Psoas muscle (tissue), 8 donors: ENCODE data around the gene CNTNAP2. TPM values are rescaled to one million over a fixed set of nuclear protein-coding genes. Genes with fewer than 3 reads are reported as not detected.

Experiments
- ATAC-seq, 4 donors: fragments of 200-7000 bp; cut with Tn5 transposase; one replicate each; pipeline ENCODE4 v1.9.1; 2020; ENCODE audit warnings: moderate library complexity in 3 of 4, mild to moderate bottlenecking in 2 of 4
- DNase-seq, 2 donors: peaks; one replicate each; pipeline ENCODE4 v3.0.0-alpha.2; 2020
- H3K27ac ChIP-seq: fragments of 200-600 bp; one replicate; pipeline ENCODE4 v1.8.0; 2022
- H3K27me3 ChIP-seq, 3 donors: fragments of 200-600 bp in 1 of 3; one replicate each; pipeline versions ENCODE4 v1.6.1 to v1.8.0; 2013 to 2022; ENCODE audit warnings: low read length in 2 of 3, mild to moderate bottlenecking in 2 of 3, moderate library complexity in 1 of 3; ENCODE audit not compliant: insufficient read depth in 3 of 3
- H3K36me3 ChIP-seq, 2 donors: fragments of 200-600 bp in 1 of 2; one replicate each; pipeline versions ENCODE4 v1.6.1 to v1.8.0; 2013 to 2022; ENCODE audit warnings: low read depth in 1 of 2, mild to moderate bottlenecking in 1 of 2, moderate library complexity in 1 of 2; ENCODE audit not compliant: insufficient read depth in 1 of 2
- H3K4me1 ChIP-seq: fragments of 200-600 bp; one replicate; pipeline ENCODE4 v1.8.0; 2022
- H3K4me3 ChIP-seq: fragments of 200-600 bp; one replicate; pipeline ENCODE4 v1.8.0; 2022; ENCODE audit warnings: mild to moderate bottlenecking
- H3K9me3 ChIP-seq: fragments of 200-600 bp; one replicate; pipeline ENCODE4 v1.8.0; 2022
- WGBS, 3 donors: extraction: QIAGEN DNeasy Blood & Tissue Kit; methylation state at CpG; one replicate each; pipeline versions ENCODE4 v1.1.6 to v1.1.7; 2013; 5-methylcytosine and 5-hydroxymethylcytosine counted together
- intact Hi-C, 2 donors: fragments of 100-400 bp; cut with DNase I; formaldehyde crosslinking; loops; one replicate each; pipeline versions ENCODE4 v1.11.0 to v1.14.2; 2022
- polyA plus RNA-seq, 3 donors: library from polyadenylated mRNA; stranded (reverse); fragments of 200-250 nt; gene quantifications; one replicate each; pipeline ENCODE4 v1.2.3, GENCODE V29; 2013
- total RNA-seq, 4 donors: library from RNA; stranded (reverse); fragmentation: NEBNext Ultra II Directional in 2 of 4; extraction: Animal tissue kit (Norgen Biotek cat#: 25700) in 2 of 4; gene quantifications; one replicate each; pipeline versions ENCODE4 v1.2.1 to v1.2.4, GENCODE V29; 2021 to 2023
- TF ChIP-seq, protein P1 (sequence below): fragments of 200-600 bp; IDR thresholded peaks from one replicate; pipeline ENCODE4 v1.8.0; 2022; ENCODE audit warnings: antibody characterized with exemption
- donor health status: healthy with polysubstance abuse.
- donor health status: DM: no; HTN: no; CAD: no; lungs with moderate emphysema.
- donor health status: Bipolar disorder and iron deficiency.
- donor health status: healthy.
- donor health status: DM: yes; HTN: yes; CAD: no.
- donor health status: DM: no; HTN: no; CAD: no.
- donor health status: DM: no; HTN: no; CAD: no.
- donor health status: DM: yes; HTN: yes; CAD: no.

The CNTNAP2 gene
- total and polyA plus RNA-seq, 7 donors: 0.01 to 0.13 TPM; not detected in 5

GRCh38 chr7:146875981-146876380 lies 759.4 kb downstream of the CNTNAP2 start:
- WGBS, 3 donors: 54 to 64% (median 61%) methylated on average over 2 of the region's 2 CpGs

DNA sequence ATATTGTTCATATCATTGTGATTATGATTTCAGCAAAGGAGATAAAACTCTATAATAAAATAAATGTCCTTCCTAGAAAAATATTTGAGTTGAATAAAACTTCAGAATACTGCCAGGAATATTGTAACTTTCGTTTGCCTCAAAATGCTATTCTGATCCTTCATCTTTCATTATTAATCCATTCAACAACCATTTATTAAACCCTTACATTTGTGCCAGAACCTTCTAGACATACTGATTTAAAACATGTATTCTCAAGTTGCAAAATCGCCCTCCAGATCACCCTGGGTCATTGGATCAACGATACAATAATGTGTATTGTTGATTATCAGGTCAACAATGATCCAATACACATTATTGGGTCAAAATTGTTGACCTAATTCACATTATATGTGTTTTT lies 759.8 kb downstream of the CNTNAP2 start:
- Histone ChIP-seq H3K27ac (no peak overlapping the region), H3K27me3 (no peaks in the 10 kb centered on the region), H3K4me3 (no peak overlapping the region), H3K36me3 (no peaks in the 10 kb centered on the region), H3K9me3 (peaks cover 4% of the 10 kb centered on the region), H3K4me1 (no peaks in the 10 kb centered on the region)
- TF ChIP-seq, protein P1, sequence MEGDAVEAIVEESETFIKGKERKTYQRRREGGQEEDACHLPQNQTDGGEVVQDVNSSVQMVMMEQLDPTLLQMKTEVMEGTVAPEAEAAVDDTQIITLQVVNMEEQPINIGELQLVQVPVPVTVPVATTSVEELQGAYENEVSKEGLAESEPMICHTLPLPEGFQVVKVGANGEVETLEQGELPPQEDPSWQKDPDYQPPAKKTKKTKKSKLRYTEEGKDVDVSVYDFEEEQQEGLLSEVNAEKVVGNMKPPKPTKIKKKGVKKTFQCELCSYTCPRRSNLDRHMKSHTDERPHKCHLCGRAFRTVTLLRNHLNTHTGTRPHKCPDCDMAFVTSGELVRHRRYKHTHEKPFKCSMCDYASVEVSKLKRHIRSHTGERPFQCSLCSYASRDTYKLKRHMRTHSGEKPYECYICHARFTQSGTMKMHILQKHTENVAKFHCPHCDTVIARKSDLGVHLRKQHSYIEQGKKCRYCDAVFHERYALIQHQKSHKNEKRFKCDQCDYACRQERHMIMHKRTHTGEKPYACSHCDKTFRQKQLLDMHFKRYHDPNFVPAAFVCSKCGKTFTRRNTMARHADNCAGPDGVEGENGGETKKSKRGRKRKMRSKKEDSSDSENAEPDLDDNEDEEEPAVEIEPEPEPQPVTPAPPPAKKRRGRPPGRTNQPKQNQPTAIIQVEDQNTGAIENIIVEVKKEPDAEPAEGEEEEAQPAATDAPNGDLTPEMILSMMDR: no peak
- DNase-seq (no peak), ATAC-seq (no peak)
- intact Hi-C loops: no loop called here
- 41 to 49% (median 47%) methylated on average over 3 of the region's 3 CpGs for WGBS, 3 donors

More at GRCh38 chr7:146875981-146876380, 759.4 kb downstream of the CNTNAP2 start:
- H3K36me3 ChIP-seq: no peaks in the 10 kb centered on the region
- TF ChIP-seq, protein P1: no peak
- intact Hi-C loops: no loop called here
- no peaks in the 10 kb centered on the region for H3K4me1 ChIP-seq
- DNase-seq (no peak), ATAC-seq (no peak)
- no peaks in the 10 kb centered on the region for H3K27me3 ChIP-seq
- peaks cover 4% of the 10 kb centered on the region for H3K9me3 ChIP-seq
- H3K27ac ChIP-seq: no peak overlapping the region
- H3K4me3 ChIP-seq: no peak overlapping the region

GRCh38 chr7:146878901-146879300 lies 762.3 kb downstream of the CNTNAP2 start:
- TF ChIP-seq, protein P1: no peak
- Histone ChIP-seq H3K36me3 (no peaks in the 10 kb centered on the region), H3K4me3 (no peak overlapping the region), H3K27me3 (no peaks in the 10 kb centered on the region), H3K27ac (no peak overlapping the region), H3K4me1 (no peaks in the 10 kb centered on the region), H3K9me3 (peaks cover 4% of the 10 kb centered on the region)
- no peak for ATAC-seq
- intact Hi-C loops: no loop called here
- DNase-seq: no peak
- 84 to 97% (median 97%) methylated on average over 1 of the region's 1 CpG for WGBS, 3 donors

DNA sequence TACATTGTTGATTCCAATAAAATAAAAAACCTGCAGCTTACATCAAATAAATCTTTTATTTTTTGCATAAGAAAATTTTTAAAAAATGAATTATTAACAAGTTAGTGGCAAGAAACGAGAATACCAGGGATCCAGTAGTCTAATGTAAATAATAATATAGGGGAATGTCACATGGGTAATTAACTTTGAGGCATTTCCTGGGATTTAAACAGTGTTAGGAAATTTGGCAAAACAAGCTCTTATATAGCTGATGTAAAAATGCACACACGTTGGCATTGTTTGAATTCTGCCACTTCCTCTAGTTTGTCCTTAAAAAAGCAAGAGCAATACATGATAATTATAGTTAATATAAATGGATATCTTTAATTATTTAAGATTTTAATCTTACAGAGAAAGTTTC lies 768.6 kb downstream of the CNTNAP2 start:
- DNase-seq: no peak
- Histone ChIP-seq H3K4me1 (no peaks in the 10 kb centered on the region), H3K27ac (no peak overlapping the region), H3K4me3 (no peak overlapping the region), H3K36me3 (no peaks in the 10 kb centered on the region), H3K9me3 (no peaks in the 10 kb centered on the region), H3K27me3 (no peaks in the 10 kb centered on the region)
- intact Hi-C loops: no loop called here
- TF ChIP-seq, protein P1: no peak
- WGBS, 3 donors: 20 to 39% (median 22%) methylated on average over 2 of the region's 2 CpGs
- ATAC-seq: no peak

DNA sequence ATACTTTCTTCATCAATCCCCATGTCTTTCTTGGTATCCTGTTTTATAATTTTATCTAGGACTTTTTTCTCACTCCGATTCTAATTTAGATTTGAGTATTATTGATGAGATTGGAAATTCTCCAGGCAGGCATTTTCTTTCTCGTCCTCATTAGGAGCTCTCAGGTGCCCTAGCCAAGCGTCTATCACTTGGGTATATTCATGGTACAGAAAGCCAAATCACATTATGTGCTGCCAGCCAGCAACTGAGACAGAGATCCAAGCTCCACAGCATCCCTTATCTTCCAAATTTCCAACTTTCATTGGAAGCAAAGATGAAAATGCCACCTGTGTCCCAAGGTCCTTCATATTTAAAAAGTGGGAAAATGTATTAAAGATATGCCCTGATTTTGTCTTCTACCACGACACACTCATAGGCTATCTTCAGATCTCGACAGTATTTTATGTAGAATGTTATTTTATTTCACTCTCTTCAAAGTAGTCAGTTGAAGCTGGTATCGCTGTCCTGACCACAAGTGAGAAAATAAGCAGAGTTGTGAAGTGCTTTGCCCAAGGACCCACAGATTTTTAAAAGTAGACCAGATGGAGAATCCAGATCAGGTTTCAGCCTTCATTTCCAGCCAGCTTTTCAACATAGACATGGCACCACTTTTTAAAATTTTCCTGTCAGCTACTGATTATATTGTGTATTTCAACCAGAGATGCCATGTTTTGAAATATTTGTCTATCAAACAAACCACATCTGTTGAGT lies 773.4 kb downstream of the CNTNAP2 start:
- ATAC-seq (no peak), DNase-seq (no peak)
- H3K9me3 ChIP-seq: no peaks in the 10 kb centered on the region
- intact Hi-C loops: no loop called here
- H3K36me3 ChIP-seq: no peaks in the 10 kb centered on the region
- H3K27ac ChIP-seq: no peak overlapping the region
- H3K4me3 ChIP-seq: no peak overlapping the region
- no peaks in the 10 kb centered on the region for H3K4me1 ChIP-seq
- no peaks in the 10 kb centered on the region for H3K27me3 ChIP-seq
- 78 to 84% (median 81%) methylated on average over 6 of the region's 6 CpGs for WGBS, 3 donors
- TF ChIP-seq, protein P1: no peak
